K562 (cell line): ENCODE data around the gene CDH16. TPM values are rescaled to one million over a fixed set of nuclear protein-coding genes. Genes with fewer than 3 reads are reported as not detected.

ENCODE experiments used
- ATAC-seq: fragments of 200-7000 bp; cut with Tn5 transposase; 3 replicates; pipeline ENCODE4 v1.9.1; 2020; ENCODE audit warnings: moderate library complexity
- BruUV-seq: library from RNA; stranded (reverse); fragments of 400-500 nt; replicated peaks from 2 replicates; lab custom pipeline; 2021; lab: Mats Ljungman, UMichigan
- CTCF ChIA-PET: fragments of 300-600 bp; formaldehyde crosslinking; extraction: SDS; loops from one replicate; lab custom pipeline; 2021; ENCODE audit warnings: low intra/inter-chr PET ratio; lab: Yijun Ruan, JAX
- POLR2A ChIA-PET: fragments of 300-600, 350-650 bp; sonication (Branson Sonifier 250); formaldehyde crosslinking; extraction: SDS; loops from one replicate; lab custom pipeline; 2021; ENCODE audit warnings: antibody characterized with exemption, inconsistent platforms; lab: Yijun Ruan, JAX
- DNase-seq, 4 experiments: peaks; one replicate each; pipeline versions ENCODE4 v3.0.0 to v3.0.0-alpha.2; 2011 to 2018; ENCODE audit warnings: low spot score in 3 of 4, mixed read lengths in 3 of 4; ENCODE audit errors: extremely low read depth in 1 of 4
- FAIRE-seq: peaks from 2 replicates; lab custom pipeline; 2011; peaks lifted over from hg19 to GRCh38; lab: Jason Lieb, UNC
- H2AFZ ChIP-seq: 2 replicates; pipeline ENCODE4 v1.6.0; 2011; ENCODE audit warnings: low read depth, low read length, control low read depth, inconsistent platforms
- H3K27ac ChIP-seq: fragments of 200-600 bp; 3 replicates; pipeline ENCODE4 v1.8.0; 2011; ENCODE audit warnings: low read depth, mild to moderate bottlenecking, control low read depth, inconsistent platforms, low read length, moderate library complexity, mixed read lengths; ENCODE audit errors: extremely low read depth
- H3K27me3 ChIP-seq, 2 experiments: fragments of 300-600 bp in 1 of 2; 2 replicates in 1 of 2; 3 replicates in 1 of 2; pipeline versions ENCODE4 v1.6.0 to v1.8.0; 2011; ENCODE audit warnings: inconsistent platforms in 2 of 2, low read length in 2 of 2, mild to moderate bottlenecking in 1 of 2, mixed read lengths in 1 of 2, moderate library complexity in 1 of 2; ENCODE audit not compliant: control insufficient read depth in 2 of 2, insufficient read depth in 2 of 2
- H3K36me3 ChIP-seq: fragments of 300-600 bp; 3 replicates; pipeline ENCODE4 v1.8.0; 2011; ENCODE audit warnings: mild to moderate bottlenecking, low read length, inconsistent platforms; ENCODE audit not compliant: control insufficient read depth, insufficient read depth
- H3K4me1 ChIP-seq, 2 experiments: fragments of 200-600 bp in 1 of 2; replicated peaks in 1 of 2; 2 replicates in 1 of 2; 3 replicates in 1 of 2; pipeline versions ENCODE4 v1.5.1 to v1.8.0; 2011; ENCODE audit warnings: inconsistent platforms in 2 of 2, low read length in 2 of 2, mild to moderate bottlenecking in 1 of 2, mixed read lengths in 1 of 2, moderate library complexity in 1 of 2; ENCODE audit not compliant: control insufficient read depth in 2 of 2, insufficient read depth in 2 of 2
- H3K4me2 ChIP-seq: 2 replicates; pipeline ENCODE4 v1.6.1; 2011; ENCODE audit warnings: low read length, control low read depth, inconsistent platforms, mixed read lengths; ENCODE audit not compliant: insufficient read depth
- H3K4me3 ChIP-seq: fragments of 200-600 bp; sonication (generic), shearing (Covaris generic); 2 replicates; pipeline ENCODE4 v1.5.1; 2016; ENCODE audit warnings: control low read depth, inconsistent platforms
- H3K79me2 ChIP-seq: fragments of 200-600 bp; 3 replicates; pipeline ENCODE4 v1.8.0; 2011; ENCODE audit warnings: low read length, inconsistent platforms; ENCODE audit not compliant: control insufficient read depth, insufficient read depth
- H3K9ac ChIP-seq, 2 experiments: 2 replicates each; pipeline versions ENCODE4 v1.6.0 to v1.6.1; 2011; ENCODE audit warnings: low read depth in 2 of 2, low read length in 2 of 2, control low read depth in 1 of 2, inconsistent platforms in 1 of 2, mild to moderate bottlenecking in 1 of 2, mixed read lengths in 1 of 2; ENCODE audit not compliant: insufficient read depth in 1 of 2
- H3K9me1 ChIP-seq: one replicate; pipeline ENCODE4 v1.6.0; 2011; ENCODE audit warnings: inconsistent platforms, mild to moderate bottlenecking, low read length, moderate library complexity; ENCODE audit not compliant: control insufficient read depth, insufficient read depth
- H3K9me3 ChIP-seq: replicated peaks from 2 replicates; pipeline ENCODE4 v1.5.1; 2011; ENCODE audit warnings: low read depth, low read length, inconsistent platforms; ENCODE audit not compliant: control insufficient read depth, insufficient read depth
- H4K20me1 ChIP-seq: replicated peaks from 2 replicates; pipeline ENCODE4 v1.6.1; 2011; ENCODE audit warnings: low read length, inconsistent platforms, mixed read lengths; ENCODE audit not compliant: control insufficient read depth, insufficient read depth
- ADNP ChIP-seq: fragments of 200-800 bp; sonication (Bioruptor generic); IDR thresholded peaks from 2 replicates; pipeline ENCODE4 v1.6.1; 2016; ENCODE audit warnings: missing genetic modification characterization, missing compliant biosample characterization
- ZNF224 ChIP-seq: sonication (generic); formaldehyde crosslinking; IDR thresholded peaks from 2 replicates; pipeline ENCODE4 v1.8.0; 2022; ENCODE audit warnings: mild to moderate bottlenecking, missing genetic modification reagents
- ZNF696 ChIP-seq: fragments of 250-450 bp; sonication (Bioruptor Pico); conservative IDR thresholded peaks from 2 replicates; pipeline ENCODE4 v1.4.0; 2020; ENCODE audit warnings: mild to moderate bottlenecking, moderate library complexity
- WGBS: fragments of 100-300 bp; shearing (Covaris generic); methylation state at CpG from one replicate; pipeline ENCODE4 v1.1.6; 2016; ENCODE audit warnings: low coverage, mixed read lengths; ENCODE audit not compliant: insufficient coverage; ENCODE audit errors: missing lambda C conversion rate; 5-methylcytosine and 5-hydroxymethylcytosine counted together
- in situ Hi-C: fragments of 300-500 bp; cut with MboI; formaldehyde crosslinking; loops from 4 replicates; pipeline ENCODE4 v1.15.0; 2018; ENCODE audit warnings: inconsistent platforms, mixed read lengths
- intact Hi-C: fragments of 100-400 bp; cut with micrococcal nuclease; formaldehyde crosslinking; loops from 2 replicates; pipeline ENCODE4 v1.14.2; 2022
- polyA plus RNA-seq, 8 experiments: library from polyadenylated mRNA; depleted of rRNA in 4 of 8; stranded (reverse) in 5 of 8; unstranded in 3 of 8; fragments of >200 nt; fragmentation: Nextera tagmentation in 2 of 8; fragmentation: Illumina TruSeq in 1 of 8; extraction: Ambion mirVana in 2 of 8; extraction: Trizol in 1 of 8; gene quantifications; 2 replicates each; pipeline versions ENCODE4 v1.2.1 to v1.2.3, GENCODE V29; 2011 to 2014; ENCODE audit warnings: inconsistent platforms in 1 of 8, missing spikeins in 1 of 8
- total RNA-seq, 7 experiments: library from RNA; depleted of rRNA in 6 of 7; stranded (reverse); fragments of >200 nt in 6 of 7; fragmentation: Illumina TruSeq in 2 of 7; extraction: Trizol in 2 of 7; gene quantifications; 2 replicates each; pipeline versions ENCODE4 v1.2.1 to v1.2.3, GENCODE V29; 2011 to 2021; ENCODE audit warnings: low replicate concordance in 1 of 7
- TF ChIP-seq, protein P1 (sequence below), 2 experiments: fragments of 450-650 bp; IDR thresholded peaks; 2 replicates each; pipeline ENCODE4 v1.6.1; 2016; ENCODE audit warnings: mild to moderate bottlenecking in 2 of 2, borderline replicate concordance in 1 of 2, low read depth in 1 of 2, moderate library complexity in 1 of 2

Gene CDH16
- total and polyA plus RNA-seq, 9 of the 15 experiments (the other 6 are each of a cell fraction or from before 2014, with no cell fraction given): not detected

DNA sequence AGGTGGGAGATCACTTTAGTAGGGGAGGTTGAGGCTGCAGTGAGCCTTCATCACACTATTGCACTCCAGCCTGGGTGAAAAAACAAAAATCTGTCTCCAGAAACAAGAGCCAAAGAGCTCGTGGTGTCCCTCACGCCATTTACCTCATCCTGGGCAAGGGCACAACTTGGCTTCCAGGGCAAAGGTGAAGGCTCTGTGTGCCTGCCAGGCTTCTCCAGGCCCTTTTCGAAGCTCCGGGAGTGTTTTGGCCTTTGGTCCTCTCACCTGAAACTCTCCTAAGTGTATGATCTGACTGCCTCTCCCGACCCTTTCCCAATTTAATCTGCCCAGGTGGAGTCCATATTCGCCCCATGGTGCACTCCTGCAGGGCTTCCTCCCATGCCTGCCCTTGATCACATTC, 30.8 kb upstream of the CDH16 start:
- TF ChIP-seq, protein P1, sequence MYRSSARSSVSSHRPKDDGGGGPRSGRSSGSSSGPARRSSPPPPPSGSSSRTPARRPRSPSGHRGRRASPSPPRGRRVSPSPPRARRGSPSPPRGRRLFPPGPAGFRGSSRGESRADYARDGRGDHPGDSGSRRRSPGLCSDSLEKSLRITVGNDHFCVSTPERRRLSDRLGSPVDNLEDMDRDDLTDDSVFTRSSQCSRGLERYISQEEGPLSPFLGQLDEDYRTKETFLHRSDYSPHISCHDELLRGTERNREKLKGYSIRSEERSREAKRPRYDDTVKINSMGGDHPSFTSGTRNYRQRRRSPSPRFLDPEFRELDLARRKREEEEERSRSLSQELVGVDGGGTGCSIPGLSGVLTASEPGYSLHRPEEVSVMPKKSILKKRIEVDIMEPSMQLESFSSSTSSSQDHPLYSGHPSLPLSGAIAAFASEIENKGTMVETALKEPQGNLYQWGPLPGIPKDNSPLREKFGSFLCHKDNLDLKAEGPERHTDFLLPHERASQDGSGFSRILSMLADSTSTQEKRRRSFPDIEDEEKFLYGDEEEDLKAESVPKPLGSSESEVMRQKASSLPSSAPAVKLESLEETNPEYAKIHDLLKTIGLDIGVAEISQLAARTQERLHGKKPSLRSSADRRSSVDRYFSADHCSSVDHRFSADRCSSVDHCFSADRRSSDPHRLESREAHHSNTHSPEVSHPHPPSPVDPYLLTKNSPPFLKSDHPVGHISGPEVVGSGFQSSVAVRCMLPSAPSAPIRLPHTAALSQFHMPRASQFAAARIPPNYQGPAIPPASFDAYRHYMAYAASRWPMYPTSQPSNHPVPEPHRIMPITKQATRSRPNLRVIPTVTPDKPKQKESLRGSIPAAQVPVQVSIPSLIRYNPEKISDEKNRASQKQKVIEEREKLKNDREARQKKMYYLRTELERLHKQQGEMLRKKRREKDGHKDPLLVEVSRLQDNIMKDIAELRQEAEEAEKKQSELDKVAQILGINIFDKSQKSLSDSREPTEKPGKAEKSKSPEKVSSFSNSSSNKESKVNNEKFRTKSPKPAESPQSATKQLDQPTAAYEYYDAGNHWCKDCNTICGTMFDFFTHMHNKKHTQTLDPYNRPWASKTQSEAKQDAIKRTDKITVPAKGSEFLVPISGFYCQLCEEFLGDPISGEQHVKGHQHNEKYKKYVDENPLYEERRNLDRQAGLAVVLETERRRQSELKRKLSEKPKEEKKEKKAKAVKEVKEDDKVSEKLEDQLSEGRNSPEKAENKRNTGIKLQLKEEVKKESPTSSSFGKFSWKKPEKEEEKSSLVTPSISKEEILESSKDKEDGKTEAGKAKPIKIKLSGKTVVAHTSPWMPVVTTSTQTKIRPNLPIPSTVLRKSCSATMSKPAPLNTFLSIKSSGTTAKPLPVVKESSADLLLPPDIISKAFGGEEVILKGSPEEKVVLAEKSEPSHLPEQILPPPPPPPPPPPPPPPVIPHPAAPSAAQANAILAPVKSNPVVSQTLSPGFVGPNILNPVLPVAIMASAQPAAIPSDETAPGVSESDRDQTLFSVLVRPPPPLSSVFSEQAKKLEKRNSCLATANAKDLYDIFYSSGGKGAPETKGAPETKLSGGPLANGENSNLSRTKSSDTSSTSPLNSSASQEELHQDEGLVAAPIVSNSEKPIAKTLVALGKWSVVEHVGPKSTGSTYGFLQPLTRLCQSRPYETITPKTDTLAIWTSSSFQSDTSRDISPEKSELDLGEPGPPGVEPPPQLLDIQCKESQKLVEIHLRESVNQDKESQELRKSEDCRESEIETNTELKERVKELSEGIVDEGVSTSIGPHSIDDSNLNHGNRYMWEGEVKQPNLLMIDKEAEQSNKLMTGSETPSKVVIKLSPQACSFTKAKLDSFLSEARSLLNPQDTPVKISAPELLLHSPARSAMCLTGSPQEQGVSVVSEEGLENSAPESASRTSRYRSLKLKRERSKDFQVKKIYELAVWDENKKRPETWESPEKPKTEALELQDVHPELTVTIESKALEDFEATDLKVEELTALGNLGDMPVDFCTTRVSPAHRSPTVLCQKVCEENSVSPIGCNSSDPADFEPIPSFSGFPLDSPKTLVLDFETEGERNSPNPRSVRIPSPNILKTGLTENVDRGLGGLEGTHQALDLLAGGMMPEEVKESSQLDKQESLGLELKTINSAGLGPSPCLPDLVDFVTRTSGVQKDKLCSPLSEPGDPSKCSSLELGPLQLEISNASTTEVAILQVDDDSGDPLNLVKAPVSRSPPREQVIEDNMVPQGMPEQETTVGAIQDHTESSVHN (IDR thresholded peaks at IDR 0.05; ENCODE audit: borderline replicate concordance in 1 of 2, low read depth in 1 of 2): no peak
- TF ChIP-seq ZNF696 (CRISPR knock-in tag) (no peak), ZNF224 (CRISPR knock-in tag) (no peak), ADNP (no peak)
- TF ChIP-seq, all 486 proteins: peak for 0
- intact Hi-C loops (loop anchor here (5.0 kb wide), 2 partner anchors 52 to 153 kb away; no protein-coding TSS in a partner anchor), in situ Hi-C loops (no loop called here)
- Histone ChIP-seq H4K20me1 (no peaks in the 10 kb centered on the region), H3K27ac (no peak overlapping the region), H3K9me1 (no peaks in the 10 kb centered on the region), H3K4me1 (peaks cover 7 to 11% of the 10 kb centered on the region in 2 experiments; a peak in 1 of 5 replicates), H3K27me3 (no peaks in the 10 kb centered on the region), H3K79me2 (no peaks in the 10 kb centered on the region), H3K9me3 (peaks cover 2% of the 10 kb centered on the region), H3K4me3 (no peak overlapping the region), H3K36me3 (no peaks in the 10 kb centered on the region), H3K9ac (no peak overlapping the region), H2AFZ (no peak overlapping the region), H3K4me2 (no peak overlapping the region)
- CTCF ChIA-PET: no interaction called here
- POLR2A ChIA-PET: no interaction called here
- BruUV-seq: no TSS peak
- FAIRE-seq (no peak), DNase-seq (no peak), ATAC-seq (no peak)
- 45% methylated on average over 6 of the region's 6 CpGs for WGBS
